Nucleus accumbens (tissue), 56 donors: Measurements from ENCODE around the gene PCDH9.

Experiments used
- DNase-seq, 56 donors: peaks; one replicate each; lab custom pipeline; 2025; lab: John Stamatoyannopoulos, UW

PCDH9 gene

GRCh38 chr13:67096418-67096817, 133.7 kb downstream of the PCDH9 start:
- no peak for DNase-seq

GRCh38 chr13:67095621-67096020, 134.5 kb downstream of the PCDH9 start:
- no peak for DNase-seq

- DNase-seq, result no peak
Observed at GRCh38 chr13:67094952-67095351, 135.2 kb downstream of the PCDH9 start.

DNA sequence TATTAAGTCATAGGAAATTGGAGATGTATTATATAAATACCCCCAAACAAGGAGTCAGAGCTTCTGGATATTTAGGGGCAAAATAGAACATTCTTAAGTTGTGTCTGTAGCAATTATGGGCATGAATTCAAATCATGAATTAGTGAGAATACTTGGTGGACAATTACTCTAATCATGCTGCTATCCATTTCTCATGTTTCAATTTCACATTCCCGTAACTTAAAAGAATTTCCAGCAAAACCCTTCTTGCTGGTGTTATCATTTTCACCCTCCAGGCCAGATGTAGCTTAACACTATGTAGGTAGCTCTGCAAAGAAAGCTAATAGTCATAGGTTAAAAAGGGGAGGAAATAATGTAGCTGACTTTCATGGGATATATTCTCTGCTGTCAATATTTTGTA, 136.1 kb downstream of the PCDH9 start:
- no peak for DNase-seq

GRCh38 chr13:67091603-67092002, 138.5 kb downstream of the PCDH9 start:
- no peak for DNase-seq

DNA sequence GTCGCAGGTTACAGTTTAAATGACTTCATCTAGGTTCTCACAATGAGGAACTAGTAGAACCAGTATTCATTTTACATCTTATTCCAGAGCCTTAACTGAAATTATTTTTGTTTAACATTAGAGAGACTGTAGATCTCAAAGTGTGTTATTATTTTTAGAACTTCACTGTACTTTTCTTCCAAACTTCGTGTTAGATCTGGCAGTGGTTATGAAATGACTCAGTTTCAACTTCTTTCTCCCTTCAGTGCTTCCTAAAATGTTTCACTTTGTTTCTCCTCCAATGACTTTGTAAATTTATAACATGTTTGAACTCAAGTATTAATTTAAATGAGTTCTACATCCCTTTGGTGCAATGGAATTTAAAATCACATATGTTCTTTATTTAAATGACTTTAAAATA, 139.3 kb downstream of the PCDH9 start:
- DNase-seq, result no peak

DNA sequence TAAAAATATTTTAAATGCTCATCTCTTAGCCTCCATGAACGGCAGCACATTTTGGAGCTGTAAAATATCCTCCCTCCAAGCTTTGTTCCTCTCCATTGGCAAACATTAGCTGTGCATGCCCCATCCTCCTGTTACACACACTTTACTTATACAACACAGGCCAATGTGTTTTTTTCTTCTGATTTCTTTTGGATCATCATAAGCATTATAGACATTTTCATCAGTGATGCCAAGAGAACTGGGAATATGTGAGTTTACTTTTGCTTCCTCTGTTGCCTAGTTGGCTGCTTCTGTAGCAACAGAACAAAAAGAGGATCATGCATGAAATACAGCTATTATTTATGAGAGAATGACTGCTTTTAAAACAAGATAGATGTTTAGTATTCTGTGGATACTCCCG, 142.6 kb downstream of the PCDH9 start:
- DNase-seq, result no peak

DNA sequence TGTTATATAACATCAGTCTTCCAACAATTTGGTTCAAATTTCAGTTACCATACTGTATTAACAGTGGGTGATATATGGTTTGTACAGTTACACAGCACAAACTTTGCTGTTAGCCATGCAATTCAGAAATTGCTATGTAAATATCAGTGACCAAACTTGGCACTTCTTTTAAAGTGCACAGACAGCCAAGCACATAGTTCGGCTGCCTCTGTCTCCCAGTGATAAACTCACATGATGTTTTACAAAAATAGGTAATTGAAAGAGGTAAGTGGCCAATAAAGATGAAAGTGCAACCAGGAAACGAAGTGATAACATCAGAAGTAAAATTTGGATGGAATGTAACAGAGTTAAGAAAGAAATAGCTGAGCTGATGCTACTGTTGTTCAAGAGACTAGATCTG, 143.9 kb downstream of the PCDH9 start:
- DNase-seq, result no peak

DNA sequence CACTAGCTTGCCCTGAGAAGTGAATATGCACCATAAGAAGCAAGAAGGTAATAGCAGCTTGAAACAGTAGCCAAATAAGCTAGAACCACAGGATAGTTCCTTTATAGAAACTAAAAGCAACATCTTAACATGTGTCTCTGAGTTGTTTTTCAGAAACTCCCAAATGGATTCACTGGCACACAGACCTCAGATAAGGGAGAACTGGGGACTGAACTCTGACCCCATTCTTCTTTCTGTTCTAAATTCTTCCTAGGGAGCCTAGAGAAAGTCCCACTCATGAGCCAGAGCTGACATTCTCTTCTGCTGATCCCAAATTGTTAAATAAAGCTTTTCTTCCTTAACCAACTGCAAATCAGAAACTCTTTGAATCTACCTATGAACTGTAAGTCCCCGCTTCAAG, 146.1 kb downstream of the PCDH9 start:
- DNase-seq, result no peak

GRCh38 chr13:67083519-67083918, 146.6 kb downstream of the PCDH9 start:
- DNase-seq, result no peak

GRCh38 chr13:67080351-67080750, 149.8 kb downstream of the PCDH9 start:
- no peak for DNase-seq

- no peak for DNase-seq
Observed at GRCh38 chr13:67078062-67078461, 152.1 kb downstream of the PCDH9 start.

GRCh38 chr13:67077132-67077531, 153.0 kb downstream of the PCDH9 start:
- no peak for DNase-seq

- DNase-seq, result no peak
Observed at GRCh38 chr13:67076378-67076777, 153.8 kb downstream of the PCDH9 start.

DNA sequence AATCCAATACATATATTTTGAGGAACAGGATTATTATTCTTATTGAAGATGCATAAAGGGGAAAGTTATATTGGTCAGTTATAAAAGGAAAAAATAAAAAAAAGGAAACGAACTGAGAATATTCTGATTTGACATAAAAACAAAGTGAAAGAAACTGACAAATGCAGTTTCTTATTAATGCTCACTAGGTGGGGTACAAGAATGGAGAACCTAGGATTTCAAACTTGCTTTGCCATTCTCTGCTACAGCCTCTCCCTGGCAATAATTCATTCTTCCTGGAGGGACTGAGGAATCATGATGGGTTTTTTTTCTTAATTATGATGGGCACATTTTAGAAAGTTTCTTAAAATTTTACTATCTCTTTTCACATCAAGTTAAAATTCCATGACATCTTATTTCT, 154.9 kb downstream of the PCDH9 start:
- no peak for DNase-seq

DNA sequence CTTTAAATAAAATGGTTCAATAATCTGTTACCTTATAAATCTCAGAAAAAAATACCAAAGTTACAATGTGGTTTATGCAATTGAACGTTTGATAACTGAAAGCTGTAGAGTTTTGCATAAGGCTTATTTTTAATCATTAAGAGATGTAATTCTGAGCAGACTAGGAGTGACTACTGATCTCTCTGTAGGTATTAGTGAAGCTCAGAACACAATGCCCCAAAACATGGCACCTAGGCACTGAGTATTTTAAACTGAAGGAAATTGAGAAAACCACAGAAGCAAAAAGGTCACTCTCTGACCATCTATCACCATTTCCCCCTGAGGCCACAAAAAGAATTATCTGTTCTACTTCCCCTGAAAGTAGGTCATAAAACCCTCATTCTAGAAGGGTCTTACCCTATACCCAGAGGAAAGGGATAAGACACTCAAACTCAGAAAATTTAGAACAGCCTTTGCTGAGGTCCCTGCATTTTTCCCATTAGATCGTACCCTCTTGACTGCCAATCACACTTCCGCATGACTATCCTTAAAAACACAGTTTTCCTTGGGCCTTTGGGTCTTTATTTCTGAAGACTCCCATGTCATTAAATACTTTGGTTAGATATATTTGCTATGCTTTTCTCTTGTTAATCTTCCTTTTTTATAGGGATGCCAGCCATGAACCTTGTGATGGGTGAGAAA, 158.1 kb downstream of the PCDH9 start:
- DNase-seq, result no peak

DNA sequence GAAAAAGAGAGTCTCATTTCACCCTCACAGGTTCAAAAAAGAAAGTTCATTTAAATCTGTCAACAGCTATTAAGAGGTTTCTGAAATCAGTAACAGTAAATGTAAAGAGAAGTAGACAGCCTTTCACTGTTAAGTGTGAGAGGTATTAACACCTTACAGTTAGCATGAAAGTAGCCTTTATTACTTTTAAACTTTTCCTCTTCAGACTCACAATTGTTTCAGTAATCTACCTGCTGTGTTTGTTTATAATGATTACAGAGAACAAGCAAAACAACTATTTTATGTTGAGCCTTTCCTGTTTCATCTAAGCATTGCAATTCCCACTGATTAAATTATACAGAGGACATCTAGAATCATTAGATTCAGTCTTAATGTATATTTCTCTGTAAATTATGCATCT, 159.8 kb downstream of the PCDH9 start:
- no peak for DNase-seq

GRCh38 chr13:67069117-67069767, 160.9 kb downstream of the PCDH9 start:
- peak in 2 of 56 donors; percentile 18 to 26 for DNase-seq

- DNase-seq, result no peak
Observed at GRCh38 chr13:67064920-67065319, 165.2 kb downstream of the PCDH9 start.

DNA sequence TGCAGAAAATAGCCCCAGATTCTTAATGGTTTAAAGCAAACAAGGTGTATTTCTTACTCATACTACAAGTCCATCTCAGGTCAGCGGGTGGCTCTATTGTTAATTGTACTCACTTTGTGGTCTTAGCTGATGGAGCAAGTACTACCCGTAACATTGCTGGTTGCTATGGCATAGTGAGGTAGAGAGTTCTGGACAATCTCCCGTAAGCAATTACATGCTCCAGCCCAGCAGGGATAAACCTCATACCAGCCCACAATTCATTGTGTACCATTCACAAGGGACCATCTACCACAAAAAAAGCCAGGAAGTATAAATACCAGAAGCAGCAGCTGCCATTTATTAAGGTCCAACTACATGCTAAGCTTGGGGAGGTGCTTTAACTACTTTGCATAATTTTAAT, 167.1 kb downstream of the PCDH9 start:
- peak in 1 of 56 donors; percentile 29 for DNase-seq

GRCh38 chr13:67062160-67062559, 168.0 kb downstream of the PCDH9 start:
- no peak for DNase-seq

GRCh38 chr13:67061750-67062149, 168.4 kb downstream of the PCDH9 start:
- DNase-seq, result peak in 1 of 56 donors; percentile 11
